NCI-H774 (cell line): ENCODE data around the gene OLIG2.

Experiments used
- DNase-seq: peaks from one replicate; lab custom pipeline; 2025; lab: John Stamatoyannopoulos, UW

The OLIG2 gene

DNA sequence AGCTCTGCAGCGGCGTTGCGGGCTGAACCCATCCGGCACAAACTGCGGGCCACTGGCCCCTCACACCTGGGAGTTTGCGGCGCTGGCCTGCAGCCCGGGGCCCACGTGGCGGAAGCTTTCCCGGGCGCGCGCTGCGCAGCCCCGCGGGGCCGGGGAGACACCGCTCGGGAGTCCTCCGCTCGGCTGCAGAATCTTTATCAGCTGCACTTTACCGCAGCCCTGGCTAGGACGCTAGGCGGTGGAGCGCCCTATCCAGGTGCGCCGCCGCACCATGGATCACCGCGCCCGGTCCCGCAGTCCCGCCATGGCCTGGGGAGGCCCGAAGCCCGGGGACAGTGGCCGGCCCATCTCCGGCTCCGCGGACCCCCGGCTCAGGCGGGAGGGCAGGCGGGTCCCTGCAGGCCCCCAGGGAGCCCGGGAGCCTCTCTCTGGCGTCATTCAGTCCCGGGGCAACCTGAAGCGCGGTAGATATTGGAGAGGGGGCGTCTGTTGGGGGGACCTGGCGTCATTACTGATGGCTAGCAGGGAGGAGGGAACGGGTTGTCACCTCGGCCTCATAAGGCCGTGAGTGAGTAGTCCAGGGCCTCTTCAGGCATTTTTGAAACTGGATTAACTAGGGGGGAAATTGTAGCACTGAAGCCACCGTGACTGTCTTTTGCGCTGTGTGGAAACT, 5.7 kb upstream of the OLIG2 start:
- DNase-seq = no peak

DNA sequence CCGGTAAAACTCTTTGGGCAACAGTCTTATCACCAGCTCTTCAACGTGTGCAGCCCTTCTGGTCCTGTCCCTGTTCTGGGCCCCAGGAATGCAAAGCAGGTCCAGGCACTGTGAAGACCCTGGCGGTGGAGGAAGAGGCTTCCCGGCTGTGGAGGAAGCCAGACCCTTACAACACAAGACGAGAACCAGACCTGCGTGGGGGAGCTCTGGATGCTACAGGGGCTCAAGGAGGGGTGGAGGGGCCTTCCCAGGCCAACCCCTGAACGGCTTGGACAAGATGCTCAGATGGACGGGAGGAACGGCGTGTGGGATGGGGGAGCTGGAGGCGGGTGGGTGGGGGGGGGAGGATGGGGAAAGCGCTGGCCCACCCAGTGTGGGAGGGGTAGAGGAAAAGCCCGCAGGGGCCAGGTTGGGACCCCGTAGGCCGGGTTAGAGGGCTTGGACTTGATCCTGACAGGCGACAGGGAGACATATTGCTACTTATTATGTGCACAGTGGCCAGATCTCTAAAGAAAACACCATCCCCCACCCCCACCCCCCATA, 5.1 kb upstream of the OLIG2 start:
- DNase-seq = no peak

DNA sequence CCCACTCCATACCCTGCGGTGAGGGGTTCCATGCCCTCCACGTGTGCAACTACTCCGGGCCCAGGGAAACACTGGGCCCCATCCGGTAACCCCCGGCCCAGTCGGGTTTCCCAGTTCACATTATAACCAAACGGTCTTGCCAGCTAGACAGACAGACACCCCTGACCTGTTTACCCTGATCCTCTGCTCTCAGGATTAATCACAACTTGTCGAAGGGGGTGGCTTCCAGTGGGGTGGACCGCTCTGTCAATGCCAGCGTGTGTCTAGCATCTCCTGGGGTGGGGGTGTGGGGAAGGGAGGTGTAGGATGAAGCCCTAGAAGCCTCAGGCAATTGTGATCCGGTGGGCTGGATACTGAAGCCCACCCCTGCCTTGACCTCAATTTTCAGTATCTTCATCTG, 4.6 kb upstream of the OLIG2 start:
- DNase-seq = no peak

DNA sequence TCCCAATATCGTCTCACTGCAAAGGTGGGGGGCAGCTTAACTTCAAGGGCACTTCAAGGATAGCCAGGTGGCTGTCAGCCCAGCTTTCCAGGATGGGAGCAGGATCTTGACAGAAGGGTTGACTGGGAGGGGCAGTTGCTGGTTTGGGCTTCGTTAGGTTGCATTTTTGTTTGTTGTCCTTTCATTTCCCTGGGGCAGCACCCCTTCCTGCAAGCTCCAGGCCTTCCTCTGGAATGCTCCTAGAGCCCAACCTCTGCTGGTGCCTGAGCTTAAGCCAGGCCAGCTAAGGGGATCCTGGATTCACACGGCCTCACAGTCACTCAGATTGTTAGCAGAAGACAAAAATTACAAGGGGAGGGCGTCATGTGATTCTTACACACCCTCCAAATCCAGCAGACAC, 4.1 kb upstream of the OLIG2 start:
- no peak for DNase-seq

DNA sequence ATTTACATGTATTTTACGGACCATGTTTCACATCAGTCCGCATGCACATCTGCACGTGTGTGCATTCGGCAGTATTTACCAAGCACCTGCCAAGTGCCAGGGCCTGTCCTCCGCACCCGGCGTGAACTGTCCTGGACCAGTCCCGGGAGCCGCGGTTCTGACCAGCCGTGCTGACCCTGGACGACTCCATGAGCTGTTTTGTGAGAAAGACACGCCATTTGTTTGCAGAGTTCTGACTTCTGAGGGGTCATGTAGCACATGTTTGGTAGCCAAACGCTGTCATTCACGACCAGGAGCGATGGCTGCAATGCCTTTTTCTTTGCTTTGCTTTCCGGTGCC, 3.3 kb upstream of the OLIG2 start:
- DNase-seq = no peak

DNA sequence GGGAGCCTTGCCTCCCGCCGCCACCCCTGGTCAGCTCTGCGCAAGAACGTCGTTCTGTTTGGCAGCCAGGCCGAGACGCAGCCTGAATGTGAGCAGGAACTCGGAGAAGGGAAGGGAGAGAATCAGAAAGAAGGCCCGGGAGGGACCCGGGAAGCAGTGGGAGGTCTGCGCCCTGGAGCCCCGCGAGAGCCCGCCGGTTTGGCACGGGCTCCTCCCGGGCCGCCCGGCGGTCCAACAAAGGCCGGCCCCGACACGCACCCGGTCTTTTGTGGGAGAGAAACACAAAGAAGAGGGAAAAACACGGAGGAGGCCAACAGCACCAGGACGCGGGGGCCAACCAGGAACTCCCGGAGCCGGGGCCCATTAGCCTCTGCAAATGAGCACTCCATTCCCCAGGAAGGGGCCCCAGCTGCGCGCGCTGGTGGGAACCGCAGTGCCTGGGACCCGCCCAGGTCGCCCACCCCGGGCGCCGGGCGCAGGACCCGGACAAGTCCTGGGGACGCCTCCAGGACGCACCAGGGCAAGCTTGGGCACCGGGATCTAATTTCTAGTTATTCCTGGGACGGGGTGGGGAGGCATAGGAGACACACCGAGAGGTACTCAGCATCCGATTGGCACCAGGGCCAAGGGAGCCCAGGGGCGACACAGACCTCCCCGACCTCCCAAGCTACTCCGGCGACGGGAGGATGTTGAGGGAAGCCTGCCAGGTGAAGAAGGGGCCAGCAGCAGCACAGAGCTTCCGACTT, 2.7 kb upstream of the OLIG2 start:
- DNase-seq = no peak

DNA sequence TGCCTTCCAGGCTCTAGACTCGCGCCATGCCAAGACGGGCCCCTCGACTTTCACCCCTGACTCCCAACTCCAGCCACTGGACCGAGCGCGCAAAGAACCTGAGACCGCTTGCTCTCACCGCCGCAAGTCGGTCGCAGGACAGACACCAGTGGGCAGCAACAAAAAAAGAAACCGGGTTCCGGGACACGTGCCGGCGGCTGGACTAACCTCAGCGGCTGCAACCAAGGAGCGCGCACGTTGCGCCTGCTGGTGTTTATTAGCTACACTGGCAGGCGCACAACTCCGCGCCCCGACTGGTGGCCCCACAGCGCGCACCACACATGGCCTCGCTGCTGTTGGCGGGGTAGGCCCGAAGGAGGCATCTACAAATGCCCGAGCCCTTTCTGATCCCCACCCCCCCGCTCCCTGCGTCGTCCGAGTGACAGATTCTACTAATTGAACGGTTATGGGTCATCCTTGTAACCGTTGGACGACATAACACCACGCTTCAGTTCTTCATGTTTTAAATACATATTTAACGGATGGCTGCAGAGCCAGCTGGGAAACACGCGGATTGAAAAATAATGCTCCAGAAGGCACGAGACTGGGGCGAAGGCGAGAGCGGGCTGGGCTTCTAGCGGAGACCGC, 2.0 kb upstream of the OLIG2 start:
- no peak for DNase-seq

DNA sequence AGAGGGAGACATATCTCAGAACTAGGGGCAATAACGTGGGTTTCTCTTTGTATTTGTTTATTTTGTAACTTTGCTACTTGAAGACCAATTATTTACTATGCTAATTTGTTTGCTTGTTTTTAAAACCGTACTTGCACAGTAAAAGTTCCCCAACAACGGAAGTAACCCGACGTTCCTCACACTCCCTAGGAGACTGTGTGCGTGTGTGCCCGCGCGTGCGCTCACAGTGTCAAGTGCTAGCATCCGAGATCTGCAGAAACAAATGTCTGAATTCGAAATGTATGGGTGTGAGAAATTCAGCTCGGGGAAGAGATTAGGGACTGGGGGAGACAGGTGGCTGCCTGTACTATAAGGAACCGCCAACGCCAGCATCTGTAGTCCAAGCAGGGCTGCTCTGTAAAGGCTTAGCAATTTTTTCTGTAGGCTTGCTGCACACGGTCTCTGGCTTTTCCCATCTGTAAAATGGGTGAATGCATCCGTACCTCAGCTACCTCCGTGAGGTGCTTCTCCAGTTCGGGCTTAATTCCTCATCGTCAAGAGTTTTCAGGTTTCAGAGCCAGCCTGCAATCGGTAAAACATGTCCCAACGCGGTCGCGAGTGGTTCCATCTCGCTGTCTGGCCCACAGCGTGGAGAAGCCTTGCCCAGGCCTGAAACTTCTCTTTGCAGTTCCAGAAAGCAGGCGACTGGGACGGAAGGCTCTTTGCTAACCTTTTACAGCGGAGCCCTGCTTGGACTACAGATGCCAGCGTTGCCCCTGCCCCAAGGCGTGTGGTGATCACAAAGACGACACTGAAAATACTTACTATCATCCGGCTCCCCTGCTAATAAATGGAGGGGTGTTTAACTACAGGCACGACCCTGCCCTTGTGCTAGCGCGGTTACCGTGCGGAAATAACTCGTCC, 1.3 kb upstream of the OLIG2 start:
- DNase-seq = no peak

DNA sequence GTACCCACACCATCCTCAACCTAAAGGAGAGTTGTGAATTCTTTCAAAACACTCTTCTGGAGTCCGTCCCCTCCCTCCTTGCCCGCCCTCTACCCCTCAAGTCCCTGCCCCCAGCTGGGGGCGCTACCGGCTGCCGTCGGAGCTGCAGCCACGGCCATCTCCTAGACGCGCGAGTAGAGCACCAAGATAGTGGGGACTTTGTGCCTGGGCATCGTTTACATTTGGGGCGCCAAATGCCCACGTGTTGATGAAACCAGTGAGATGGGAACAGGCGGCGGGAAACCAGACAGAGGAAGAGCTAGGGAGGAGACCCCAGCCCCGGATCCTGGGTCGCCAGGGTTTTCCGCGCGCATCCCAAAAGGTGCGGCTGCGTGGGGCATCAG, 638 bp upstream of the OLIG2 start:
- no peak for DNase-seq

DNA sequence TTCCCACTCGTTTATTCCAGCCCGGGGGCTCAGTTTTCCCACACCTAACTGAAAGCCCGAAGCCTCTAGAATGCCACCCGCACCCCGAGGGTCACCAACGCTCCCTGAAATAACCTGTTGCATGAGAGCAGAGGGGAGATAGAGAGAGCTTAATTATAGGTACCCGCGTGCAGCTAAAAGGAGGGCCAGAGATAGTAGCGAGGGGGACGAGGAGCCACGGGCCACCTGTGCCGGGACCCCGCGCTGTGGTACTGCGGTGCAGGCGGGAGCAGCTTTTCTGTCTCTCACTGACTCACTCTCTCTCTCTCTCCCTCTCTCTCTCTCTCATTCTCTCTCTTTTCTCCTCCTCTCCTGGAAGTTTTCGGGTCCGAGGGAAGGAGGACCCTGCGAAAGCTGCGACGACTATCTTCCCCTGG, 716 bp downstream of the OLIG2 start:
- no peak for DNase-seq

DNA sequence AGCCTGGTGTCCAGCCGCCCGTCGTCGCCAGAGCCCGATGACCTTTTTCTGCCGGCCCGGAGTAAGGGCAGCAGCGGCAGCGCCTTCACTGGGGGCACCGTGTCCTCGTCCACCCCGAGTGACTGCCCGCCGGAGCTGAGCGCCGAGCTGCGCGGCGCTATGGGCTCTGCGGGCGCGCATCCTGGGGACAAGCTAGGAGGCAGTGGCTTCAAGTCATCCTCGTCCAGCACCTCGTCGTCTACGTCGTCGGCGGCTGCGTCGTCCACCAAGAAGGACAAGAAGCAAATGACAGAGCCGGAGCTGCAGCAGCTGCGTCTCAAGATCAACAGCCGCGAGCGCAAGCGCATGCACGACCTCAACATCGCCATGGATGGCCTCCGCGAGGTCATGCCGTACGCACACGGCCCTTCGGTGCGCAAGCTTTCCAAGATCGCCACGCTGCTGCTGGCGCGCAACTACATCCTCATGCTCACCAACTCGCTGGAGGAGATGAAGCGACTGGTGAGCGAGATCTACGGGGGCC, 1.2 kb downstream of the OLIG2 start:
- DNase-seq = no peak

DNA sequence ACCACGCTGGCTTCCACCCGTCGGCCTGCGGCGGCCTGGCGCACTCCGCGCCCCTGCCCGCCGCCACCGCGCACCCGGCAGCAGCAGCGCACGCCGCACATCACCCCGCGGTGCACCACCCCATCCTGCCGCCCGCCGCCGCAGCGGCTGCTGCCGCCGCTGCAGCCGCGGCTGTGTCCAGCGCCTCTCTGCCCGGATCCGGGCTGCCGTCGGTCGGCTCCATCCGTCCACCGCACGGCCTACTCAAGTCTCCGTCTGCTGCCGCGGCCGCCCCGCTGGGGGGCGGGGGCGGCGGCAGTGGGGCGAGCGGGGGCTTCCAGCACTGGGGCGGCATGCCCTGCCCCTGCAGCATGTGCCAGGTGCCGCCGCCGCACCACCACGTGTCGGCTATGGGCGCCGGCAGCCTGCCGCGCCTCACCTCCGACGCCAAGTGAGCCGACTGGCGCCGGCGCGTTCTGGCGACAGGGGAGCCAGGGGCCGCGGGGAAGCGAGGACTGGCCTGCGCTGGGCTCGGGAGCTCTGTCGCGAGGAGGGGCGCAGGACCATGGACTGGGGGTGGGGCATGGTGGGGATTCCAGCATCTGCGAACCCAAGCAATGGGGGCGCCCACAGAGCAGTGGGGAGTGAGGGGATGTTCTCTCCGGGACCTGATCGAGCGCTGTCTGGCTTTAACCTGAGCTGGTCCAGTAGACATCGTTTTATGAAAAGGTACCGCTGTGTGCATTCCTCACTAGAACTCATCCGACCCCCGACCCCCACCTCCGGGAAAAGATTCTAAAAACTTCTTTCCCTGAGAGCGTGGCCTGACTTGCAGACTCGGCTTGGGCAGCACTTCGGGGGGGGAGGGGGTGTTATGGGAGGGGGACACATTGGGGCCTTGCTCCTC, 1.9 kb downstream of the OLIG2 start:
- DNase-seq = no peak

DNA sequence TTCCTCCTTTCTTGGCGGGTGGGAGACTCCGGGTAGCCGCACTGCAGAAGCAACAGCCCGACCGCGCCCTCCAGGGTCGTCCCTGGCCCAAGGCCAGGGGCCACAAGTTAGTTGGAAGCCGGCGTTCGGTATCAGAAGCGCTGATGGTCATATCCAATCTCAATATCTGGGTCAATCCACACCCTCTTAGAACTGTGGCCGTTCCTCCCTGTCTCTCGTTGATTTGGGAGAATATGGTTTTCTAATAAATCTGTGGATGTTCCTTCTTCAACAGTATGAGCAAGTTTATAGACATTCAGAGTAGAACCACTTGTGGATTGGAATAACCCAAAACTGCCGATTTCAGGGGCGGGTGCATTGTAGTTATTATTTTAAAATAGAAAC, 2.5 kb downstream of the OLIG2 start:
- no peak for DNase-seq

DNA sequence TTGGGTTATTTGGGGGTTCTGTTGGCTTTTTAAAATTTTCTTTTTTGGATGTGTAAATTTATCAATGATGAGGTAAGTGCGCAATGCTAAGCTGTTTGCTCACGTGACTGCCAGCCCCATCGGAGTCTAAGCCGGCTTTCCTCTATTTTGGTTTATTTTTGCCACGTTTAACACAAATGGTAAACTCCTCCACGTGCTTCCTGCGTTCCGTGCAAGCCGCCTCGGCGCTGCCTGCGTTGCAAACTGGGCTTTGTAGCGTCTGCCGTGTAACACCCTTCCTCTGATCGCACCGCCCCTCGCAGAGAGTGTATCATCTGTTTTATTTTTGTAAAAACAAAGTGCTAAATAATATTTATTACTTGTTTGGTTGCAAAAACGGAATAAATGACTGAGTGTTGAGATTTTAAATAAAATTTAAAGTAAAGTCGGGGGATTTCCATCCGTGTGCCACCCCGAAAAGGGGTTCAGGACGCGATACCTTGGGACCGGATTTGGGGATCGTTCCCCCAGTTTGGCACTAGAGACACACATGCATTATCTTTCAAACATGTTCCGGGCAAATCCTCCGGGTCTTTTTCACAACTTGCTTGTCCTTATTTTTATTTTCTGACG, 3.1 kb downstream of the OLIG2 start:
- no peak for DNase-seq

DNA sequence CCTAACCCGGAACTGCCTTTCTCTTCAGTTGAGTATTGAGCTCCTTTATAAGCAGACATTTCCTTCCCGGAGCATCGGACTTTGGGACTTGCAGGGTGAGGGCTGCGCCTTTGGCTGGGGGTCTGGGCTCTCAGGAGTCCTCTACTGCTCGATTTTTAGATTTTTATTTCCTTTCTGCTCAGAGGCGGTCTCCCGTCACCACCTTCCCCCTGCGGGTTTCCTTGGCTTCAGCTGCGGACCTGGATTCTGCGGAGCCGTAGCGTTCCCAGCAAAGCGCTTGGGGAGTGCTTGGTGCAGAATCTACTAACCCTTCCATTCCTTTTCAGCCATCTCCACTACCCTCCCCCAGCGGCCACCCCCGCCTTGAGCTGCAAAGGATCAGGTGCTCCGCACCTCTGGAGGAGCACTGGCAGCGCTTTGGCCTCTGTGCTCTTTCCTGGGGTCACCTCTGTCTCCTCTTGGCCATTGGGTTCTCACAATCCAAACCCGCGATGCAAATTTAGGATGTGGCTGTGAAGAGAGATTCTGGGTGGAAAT, 3.7 kb downstream of the OLIG2 start:
- no peak for DNase-seq

DNA sequence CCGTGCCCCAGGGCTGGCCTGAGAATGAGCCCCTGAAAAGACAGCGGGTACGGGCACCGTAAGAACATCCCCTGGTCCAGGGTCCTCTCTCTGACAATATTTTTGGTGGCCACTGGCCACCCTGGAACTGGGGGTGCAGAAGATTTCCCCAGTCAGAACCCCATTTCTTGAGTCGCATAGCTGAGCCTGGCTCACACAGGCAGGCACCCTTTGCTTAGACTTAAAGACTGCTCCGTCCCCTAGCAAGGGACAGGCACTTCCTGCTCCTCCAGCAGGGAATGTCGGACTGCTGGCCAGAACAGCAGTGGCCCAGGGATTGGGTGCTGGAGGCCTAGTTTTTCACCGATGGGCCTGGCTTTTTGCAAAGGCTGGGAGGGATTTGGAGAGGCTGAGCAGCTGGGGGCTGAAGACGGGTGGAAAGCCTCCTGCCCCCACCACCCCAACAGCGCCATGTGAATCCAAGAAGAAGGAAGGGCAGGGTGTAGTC, 4.3 kb downstream of the OLIG2 start:
- DNase-seq = no peak

DNA sequence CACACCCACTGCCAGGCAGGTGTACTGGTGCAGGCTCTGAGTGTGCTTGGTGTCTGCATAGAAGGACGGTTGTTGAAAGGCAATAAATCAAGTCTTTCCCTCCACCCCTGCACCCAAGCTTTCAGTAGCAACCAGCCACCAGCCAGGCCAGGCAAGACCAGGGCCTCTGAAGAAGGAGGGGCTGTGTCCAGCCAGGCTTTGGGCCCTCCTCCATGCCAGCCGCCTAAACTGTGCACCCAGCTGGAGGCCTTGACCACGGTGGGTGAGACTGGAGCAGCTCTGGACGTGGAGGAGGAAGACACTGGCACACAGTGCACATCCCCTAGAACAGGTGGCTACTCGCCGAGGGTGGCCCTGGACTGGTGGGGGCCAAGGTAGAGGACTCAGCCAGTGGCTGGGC, 4.9 kb downstream of the OLIG2 start:
- DNase-seq = no peak

DNA sequence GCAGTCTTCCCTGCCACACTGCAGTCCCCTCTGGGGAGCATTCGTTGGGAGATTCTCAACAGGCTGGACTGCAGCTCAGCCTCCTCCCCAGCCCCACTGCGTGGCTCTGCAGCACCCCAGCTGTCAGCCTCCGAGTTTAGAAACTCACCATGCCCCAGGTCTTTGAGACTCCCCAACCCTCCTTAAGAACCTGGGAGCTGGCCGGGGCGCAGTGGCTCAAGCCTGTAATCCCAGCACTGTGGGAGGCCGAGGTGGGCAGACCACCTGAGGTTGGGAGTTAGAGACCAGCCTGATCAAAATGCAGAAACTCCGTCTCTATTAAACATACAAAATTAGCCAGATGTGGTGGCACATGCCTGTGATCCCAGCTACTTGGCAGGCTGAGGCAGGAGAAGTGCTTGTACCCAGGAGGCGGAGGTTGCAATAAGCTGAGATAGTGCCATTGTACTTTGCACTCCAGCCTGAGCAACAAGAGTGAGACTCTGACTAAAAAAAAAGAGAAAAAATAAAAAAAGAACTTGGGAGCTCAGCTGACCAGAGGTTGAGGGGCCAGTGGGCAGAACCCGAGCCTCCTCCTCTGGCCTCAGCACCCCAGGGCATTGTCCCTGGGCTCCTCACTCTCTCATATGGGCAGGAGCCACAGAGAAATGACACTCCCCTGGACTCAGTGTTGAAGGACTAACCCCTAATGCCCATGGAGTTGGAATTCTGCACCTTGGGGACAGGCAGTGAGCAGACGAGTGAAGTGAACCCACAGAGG, 5.6 kb downstream of the OLIG2 start:
- no peak for DNase-seq

DNA sequence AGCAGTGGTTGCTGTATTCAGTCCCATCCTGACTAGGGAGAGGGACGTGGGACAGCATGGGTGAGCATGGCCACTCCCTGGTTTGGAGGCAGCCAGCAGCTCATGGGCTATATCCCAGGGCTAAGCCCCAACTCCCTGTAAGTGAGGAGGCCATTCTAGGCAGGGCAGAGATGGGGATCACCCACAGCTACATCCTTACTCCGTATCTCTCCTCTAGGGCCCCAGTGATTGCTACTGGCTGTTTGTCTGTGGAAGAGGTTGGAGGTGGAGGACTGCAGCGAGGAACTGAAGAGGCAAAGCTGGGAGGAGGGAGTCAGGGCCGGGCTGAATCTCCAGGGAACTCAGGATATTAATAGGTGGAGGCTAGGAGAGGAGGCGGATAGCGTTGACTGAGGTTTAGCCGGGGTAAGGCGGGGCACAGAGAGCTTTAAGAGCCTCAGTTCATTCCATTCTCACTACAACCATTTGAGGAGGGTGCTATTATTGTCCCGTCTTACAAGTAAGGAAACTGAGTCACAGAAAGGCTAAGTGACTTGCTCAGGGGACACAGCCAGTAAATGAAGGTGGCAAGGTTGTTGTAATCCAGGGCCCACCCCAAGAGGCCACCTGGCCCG, 6.8 kb downstream of the OLIG2 start:
- DNase-seq = no peak
